Kidney tubule cell (primary cell): ENCODE data around the gene ANKRD33B.
"Not testable (repeated sequence)": the region's sequence is repeated elsewhere in the genome, so short reads cannot be mapped to it uniquely, and the experiment has no call there.

Experiments used
- DNase-seq: peaks from one replicate; pipeline ENCODE4 v3.0.0-alpha.2; 2018; ENCODE audit warnings: low spot score

ANKRD33B gene

DNA sequence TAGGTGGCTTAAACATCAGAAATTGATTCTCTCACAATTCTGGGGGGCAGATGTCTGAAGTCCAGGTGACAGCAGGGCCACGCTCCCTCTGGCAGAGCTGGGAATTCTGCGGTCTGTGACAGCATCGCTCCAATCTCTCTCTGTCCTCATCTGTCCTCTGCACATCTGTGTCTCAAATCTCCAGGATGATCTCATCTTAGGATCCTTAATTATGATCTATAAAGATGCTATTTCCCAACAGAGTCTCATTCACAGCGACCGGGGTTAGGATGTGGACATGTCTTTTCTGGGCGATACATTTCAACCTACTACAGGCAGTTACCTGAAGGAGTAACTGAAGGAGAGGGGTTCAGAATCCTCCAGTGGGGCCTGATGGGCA is 31.4 kb downstream of the ANKRD33B start:
- no peak for DNase-seq

DNA sequence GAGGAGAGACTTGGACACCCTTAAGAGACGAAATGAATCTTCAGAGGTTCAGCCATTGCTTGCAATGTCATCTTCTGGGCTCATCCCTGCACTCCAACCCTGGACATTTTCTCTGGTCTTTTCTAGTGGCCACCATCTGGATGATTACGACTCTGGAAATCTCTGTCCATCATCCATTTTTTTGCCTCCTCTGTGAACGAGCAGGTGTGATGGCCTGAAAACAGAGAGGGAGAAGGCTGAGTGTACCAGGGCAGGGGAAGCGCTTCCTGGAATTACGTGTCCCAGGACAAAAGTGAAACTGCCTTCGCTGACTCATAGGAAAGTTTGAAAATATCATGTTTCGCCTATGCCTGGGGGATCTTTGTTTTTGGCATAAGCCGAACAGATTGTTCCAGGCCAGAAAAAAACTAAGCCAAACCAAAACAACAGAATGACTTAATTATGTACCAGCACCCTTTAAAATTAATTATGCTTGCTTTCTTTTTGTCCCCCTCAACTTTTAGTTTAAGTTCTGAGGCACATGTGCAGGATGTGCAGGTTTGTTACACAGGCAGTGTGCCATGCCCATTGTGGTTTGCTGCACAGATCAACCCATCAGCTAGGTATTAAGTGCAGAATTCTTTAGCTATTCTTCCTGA is 31.9 kb downstream of the ANKRD33B start:
- peak; percentile 89 for DNase-seq

DNA sequence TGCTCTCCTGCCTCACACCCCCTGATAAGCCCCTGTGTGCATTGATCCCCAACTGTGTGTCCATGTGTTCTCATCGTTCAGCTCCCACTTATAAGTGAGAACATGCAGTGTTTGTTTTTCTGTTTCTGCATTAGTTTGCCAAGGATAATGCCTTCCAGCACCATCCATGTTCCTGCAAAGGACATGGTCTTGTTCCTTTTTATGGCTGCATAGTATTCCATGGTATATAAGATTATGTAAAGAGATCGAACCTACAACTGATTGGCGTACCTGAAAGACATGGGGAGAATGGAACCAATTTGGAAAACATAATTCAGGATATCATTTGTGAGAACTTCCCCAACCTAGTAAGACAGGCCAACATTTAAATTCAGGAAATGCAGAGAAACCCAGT is 32.4 kb downstream of the ANKRD33B start:
- DNase-seq, result no peak

DNA sequence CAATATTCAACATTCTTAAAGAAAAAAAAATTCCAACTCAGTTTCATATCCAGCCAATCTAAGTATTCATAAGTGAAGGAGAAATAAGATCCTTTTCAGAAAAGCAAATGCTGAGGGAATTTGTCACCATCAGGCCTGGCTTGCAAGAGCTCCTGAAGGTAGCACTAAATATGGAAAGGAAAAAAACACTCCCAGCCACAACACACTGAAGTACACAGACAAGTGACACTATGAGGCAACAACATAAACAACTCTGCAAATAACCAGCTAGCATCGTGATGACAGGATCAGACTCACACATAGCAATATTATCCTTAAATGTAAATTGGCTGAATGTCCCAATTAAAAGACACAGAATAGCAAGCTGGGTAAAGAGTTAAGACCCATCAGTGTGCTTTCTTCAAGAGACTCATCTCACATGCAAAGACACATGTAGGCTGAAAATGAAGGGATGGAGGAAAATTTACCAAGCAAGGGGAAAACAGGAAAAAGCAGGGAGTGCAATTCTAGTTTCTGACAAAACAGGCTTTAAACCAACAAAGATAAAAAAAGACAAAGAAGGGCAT is 33.1 kb downstream of the ANKRD33B start:
- no peak for DNase-seq

DNA sequence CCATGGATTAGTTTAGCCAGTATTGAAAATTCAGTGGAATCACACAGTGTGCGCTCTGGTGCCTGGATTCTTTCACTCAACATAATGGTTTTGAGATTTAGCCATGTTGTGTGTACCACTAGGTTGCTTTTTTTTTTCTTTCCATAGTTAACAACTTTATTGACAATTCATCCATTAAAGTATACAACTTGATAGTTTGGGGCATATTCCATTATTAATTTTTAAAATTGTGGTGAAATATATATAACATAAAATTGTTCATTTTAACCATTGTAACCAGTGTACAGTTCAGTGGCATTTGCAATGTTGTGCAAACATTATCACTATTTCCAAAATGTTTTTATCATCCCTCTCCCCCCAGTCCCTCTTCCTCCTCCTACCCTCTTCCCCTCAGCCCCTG is 35.2 kb downstream of the ANKRD33B start:
- DNase-seq, result no peak

DNA sequence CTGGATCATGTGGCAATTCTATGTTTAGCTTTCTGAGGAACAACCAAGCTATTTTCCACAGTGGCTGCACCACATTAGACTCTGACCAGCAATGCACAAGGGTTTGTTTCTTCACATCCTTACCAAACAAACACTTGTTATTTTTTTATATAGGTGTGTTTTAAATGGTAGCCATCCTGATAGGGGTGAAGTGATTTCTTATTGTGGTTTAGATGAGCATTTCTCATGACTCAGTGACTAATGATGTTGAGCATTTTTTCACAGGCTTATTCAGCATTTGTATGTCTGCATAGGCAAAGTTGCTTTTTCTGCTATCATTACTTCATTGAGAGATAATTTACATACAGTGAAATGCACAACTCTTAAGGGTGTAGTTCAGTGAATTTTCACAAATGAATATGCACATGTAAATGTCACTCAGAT is 36.0 kb downstream of the ANKRD33B start:
- peak; percentile 79 for DNase-seq

DNA sequence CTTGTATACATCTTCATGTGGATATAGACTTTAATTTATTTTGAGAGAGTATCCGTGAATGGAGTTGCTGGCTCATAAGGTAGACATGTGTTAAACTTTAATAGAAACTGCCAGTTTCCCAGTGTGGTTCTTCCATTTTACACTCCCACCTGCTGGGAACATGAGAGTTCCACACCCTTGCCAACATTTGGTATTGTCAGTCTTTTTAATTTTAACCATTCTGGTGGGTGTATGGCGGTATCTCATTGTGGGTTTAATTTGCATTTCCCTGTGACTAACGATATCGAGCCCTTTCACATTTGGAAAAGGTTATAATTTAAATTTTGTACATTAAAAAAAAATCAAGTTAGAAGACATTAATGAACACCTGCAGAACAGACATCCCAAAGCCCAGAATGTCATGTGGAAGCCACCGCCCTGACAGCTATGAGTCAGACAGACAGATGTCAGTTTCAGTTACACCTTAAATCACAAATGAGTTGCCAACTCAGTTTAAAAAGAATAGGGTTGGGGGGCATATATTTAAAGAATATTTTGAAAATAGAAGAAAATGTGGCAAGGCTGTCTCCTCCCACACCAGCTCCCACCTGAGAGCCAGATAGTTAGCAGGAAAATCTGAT is 36.9 kb downstream of the ANKRD33B start:
- DNase-seq, result peak; percentile 67

DNA sequence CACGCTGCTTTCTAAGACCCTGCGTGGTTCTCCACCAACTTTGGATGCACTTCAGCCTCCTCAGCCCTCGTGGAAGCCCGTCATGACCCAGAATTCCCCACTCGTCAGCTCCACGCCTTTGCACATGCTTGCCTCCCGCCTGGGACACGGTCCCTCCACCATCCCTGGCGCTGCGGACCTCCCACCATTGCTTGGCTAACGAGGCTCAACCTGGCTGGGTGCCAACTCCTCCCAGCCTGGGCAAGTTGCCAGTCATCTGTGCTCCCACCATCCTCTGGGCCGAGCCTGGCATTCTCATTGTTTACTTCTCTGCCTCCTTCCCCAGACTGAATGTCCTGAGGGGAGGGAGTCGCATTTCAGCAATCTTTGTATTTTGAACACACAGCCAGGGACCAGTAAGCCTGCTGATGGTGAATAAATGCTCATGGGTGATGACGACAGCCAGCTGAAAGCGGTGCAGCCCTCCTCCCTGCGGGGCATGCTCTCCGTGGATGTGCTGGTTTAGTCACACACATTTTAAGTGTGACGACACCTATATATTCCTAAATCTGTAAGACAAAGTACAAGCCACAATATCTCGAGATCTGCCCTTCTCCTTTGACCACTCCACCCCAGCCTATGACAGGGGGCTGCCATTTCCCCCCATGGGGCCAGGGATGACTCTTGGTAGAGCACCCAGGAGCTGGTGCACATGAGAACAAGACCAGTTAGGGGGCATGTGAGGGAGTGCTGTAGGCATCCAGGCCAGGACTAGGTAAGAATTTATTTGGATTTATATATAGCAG is 37.6 kb downstream of the ANKRD33B start:
- peak; percentile 89 for DNase-seq

DNA sequence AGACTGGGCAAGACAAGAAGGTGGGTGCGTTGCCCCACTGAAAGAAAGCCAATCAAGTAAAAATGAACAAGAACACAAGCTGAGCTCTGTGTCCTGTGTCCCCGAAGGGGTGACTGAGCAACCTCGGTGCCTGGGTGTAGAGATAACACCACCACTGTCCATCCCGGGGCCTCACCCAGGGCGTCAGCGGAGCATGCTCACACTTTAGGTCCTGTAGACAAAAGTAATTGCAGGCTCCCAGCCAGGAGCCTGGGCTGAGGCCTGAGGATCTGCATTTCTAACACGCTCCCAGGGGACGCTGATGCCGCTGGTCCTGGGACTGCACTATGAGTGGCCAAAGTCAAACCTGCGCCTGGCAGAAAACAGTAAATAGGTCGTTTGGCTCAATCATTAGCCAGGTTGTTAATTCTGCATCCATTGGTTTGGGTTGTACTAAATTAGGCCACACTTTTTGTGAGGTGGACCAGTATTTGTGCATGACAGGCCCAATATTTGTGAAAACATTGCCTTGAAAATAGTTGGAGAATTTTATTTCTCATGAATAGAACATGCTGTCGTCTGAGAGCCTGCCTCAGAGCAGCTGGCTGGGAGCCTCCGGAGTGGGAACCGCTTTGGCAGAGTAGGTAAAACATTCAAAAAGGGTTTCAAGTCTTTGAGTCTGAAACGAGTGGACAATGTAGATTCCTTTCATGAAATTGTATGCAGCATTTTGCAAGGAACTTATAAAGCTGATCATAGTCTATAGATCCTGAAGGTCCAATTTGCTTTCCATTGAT is 38.3 kb downstream of the ANKRD33B start:
- DNase-seq, result peak; percentile 12

DNA sequence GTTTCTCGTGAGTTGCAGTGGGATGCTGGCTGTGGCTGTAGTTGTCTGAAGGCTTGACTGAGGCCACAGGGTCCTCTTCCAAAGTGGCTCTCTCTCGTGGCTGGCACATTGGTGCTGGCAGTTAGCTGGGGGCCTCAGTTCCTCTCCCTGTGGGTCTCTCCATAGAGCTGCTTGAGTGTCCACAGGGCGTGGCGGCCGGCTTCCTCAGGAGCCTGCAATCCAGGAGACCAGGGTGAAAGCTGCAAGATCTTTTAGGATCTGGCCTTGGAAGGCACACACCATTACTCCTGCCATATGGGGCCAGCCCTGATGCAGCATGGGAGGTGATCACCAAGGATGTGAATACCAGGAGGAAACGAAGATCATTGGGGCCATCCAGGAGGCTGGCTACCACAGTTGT is 41.1 kb downstream of the ANKRD33B start:
- no peak for DNase-seq

DNA sequence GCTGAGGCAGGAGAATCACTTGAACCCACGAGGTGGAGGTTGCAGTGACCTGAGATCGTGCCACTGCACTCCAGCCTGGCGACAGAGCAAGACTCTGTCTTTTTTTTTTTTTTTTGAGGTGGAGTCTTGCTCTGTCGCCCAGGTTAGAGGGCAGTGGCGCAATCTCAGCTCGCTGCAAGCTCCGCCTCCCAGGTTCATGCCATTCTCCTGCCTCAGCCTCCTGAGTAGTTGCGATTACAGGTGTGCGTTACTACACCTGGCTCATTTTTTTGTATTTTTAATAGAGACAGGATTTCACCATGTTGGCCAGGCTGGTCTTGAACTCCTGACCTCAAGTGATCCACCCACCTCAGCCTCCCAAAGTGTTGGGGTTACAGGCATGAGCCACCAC is 42.8 kb downstream of the ANKRD33B start:
- not testable (repeated sequence) for DNase-seq

DNA sequence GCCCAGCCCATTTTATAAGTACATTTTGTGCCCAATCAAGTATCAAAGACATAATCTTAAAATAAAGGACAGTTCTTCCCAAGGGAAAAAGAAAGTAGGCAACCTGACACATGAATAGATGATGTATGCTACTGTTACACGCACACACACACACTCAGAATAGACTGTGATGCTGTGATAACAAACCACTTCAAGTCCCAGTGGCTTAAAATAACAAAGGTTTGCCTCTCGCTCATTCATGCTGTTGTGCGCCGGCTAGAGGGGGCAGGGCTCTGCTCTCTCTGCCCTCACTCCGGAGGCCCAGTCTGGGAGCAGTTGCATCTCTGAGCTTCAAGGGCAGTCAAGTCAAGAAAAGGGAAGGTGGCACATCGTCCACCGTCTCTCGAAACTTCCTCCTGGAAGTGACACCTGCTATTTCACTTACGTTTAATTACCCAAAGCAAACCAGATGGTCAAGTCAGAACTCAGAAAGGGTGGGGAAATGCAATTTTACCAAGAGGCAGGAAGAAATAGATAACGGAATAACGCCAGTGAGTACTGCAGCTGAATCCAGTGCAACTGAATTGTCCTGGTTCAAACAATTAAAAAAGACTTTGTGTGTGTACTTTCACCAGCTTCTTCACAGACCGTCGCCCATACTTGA is 43.3 kb downstream of the ANKRD33B start:
- DNase-seq, result peak; percentile 32

DNA sequence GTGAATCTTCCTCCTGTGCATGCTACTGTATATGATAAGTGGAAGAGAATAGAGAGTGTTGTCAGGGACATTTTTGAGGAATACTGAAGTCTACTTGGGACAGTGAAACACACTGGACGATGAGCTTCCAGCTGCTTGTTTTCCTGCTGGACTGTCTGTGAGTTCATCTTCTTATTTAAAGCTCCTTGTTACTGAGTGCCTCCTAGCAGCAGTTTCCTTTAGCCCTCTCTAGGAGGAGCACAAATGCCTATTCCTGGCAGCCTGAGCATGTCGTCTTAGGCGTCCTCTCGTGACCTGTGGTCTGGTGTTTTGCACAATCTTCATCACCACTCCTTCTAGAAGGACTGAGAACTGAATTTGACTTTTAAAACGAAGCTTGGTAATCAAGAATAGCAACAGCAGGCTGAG is 43.8 kb downstream of the ANKRD33B start:
- DNase-seq, result no peak

DNA sequence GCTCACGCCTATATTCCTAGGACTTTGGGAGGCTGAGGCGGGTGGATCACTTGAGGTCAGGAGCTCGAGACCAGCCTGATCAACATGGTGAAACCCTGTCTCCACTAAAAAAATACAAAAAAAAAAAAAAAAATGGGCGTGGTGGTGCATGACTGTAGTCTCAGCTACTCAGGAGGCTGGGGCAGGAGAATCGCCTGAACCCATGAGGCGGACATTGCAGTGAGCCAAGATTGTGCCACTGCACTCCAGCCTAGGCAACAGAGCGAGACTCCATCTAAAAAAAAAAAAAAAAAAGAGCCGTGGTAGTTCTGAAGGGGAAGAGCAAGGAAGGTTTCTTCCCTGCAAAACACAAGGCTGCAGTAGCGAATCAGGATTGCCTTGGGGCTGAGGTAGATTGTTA is 44.2 kb downstream of the ANKRD33B start:
- DNase-seq, result not testable (repeated sequence)

DNA sequence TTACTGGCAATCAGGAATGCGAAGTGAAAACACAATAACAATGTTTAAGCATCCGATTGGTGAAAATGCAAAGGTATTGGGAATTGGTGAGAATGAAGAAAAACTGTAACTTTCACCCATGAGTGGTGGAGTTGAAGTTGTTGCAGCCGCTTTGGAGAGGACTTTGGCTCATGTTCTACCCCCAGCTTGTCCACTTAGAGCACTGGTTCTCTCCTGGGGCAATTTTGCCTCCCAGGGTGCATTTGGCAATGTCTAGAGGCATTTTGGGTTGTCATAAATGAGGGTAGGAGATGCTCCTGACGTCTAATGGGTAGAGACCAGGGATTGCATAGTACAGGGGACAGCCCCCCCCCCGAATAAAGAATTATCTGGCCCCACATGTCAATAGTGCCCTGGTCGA is 46.2 kb downstream of the ANKRD33B start:
- no peak for DNase-seq

DNA sequence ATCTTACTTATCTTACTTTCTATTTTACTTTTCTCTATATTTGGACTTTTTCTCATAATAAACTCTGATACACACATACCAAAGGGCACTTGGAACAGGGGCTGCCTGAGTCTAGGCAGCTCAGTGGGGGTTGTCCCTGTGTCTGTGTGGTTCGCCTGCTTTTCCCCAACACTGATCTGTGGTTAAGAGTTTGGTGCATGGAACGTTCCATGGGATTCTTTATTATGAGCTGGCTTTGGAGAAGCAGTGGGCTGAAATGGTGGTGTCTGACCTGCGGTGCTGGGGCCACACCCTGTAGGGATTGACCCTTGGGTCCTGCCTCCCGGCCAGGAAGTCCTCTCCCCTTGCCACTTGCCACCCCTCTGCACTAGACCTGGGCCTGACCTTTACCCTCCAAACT is 47.4 kb downstream of the ANKRD33B start:
- no peak for DNase-seq

DNA sequence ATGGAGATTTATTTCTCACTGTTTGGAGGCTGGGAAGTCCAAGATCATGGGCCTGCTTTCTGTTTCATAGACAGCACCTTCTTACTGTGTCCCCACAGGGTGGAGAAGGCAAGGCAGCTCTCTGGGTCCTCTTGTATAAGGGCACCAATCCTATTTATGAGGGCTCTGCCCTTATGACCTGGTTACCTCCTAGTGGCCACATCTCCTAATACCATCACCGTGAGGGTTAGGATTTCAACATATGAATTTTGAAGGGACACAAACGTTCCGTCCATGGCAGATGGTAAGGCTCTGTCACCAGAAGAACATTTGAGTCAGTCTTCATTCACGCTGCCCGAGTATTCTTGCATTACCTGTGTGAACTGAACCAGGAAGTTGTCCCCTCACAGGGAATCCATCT is 48.4 kb downstream of the ANKRD33B start:
- no peak for DNase-seq

DNA sequence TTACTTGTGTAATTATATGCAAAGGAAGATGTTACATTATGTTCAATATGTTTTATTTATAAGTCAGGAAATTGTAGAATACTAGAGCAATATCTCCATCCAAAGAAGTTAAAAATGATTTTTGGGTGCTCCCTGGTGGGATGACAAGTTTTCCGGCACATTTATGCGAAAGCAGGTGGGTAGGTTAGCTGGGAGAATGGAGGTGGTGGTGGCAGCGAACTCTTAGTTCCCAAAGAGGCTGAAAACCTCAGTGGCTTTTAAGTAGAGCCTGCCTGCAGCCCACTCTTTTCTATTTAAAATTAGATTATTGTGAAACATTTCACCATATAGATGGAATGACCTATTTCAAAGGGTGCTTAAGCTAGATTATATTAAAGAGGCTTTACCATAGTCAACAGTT is 51.8 kb downstream of the ANKRD33B start:
- no peak for DNase-seq

DNA sequence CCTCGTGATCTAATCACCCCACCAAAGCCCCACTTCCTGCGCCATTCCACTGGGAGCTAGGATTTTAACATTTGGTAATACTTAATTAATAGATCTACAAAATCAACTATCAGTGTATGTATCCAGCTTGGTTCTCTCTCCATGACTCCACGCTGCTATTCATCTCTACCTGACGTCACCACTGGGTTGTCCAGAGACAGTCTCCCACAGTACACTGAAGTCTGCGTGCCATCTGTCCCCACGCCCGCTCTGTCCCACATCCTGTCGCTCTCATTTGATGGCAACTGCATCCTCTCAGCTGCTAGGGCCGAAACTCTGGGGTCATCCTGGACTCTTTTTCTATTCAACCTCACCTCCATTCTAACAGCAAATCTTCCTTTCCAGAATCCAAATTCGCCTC is 53.2 kb downstream of the ANKRD33B start:
- DNase-seq, result no peak

DNA sequence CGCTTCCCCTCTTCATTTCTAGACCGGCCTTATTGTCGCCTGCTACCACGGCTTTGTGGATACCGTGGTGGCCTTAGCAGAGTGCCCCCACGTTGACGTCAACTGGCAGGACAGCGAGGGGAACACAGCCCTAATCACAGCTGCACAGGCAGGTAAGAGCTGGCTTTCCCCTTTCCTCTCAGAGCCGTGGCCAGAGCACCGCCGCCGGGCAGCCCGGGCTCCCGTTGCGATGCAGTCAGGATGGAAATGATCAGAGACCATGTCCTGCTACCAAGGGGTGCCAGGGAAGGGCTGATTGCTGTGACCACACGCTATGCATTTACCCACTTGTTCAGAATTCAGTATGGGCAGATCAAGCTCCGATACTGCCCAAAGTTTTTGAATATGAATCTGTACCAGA is 54.4 kb downstream of the ANKRD33B start:
- DNase-seq, result no peak

DNA sequence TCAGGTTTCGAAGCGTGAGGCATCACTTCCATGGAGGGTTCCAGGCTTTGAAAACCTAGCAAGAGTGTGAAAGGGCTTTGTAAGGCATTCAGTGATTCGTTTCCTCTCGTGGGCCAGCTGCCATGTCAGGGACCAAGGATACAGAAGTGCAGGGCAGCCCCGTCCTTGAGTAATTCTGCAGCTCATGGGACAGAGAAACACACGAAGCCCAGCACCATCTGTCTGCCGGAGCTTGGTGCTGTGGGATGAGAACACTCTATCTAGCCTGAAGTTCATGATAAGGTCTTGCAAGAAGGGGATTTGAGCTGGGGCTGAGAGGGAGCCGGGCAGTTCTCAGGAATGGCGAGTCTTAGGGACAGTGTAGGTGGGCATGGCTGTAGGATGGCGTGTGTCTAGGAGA is 55.8 kb downstream of the ANKRD33B start:
- no peak for DNase-seq

DNA sequence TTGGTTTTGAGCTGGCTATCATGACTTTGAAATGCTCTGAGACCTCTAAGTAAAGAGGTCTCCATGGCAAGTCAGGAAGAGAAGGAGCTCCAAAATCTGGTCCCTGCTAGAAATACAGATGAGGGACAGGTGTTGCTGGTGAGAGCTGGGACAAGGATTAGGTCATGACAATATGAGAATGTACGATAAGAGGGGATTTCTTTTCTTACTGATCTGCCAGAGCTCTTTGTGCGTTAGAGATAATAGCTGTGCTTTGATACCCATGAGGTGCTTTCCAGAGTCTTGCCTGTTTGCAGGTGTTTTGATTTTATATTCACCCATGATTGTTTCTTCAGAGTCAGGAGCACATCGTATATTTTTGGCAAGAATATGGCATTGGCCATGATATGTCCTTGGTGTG is 56.5 kb downstream of the ANKRD33B start:
- no peak for DNase-seq
